Activated T-cell treated with anti-CD3 and anti-CD28 coated beads for 1 hour (primary cell): Measurements from ENCODE around the gene CDK13.
"Not testable (repeated sequence)": the region's sequence is repeated elsewhere in the genome, so short reads cannot be mapped to it uniquely, and the experiment has no call there.

Source experiments
- DNase-seq: peaks from one replicate; pipeline ENCODE4 v3.0.0-alpha.2; 2020; ENCODE audit warnings: low read depth

CDK13 gene

GRCh38 chr7:39949971-39950472 lies at the start of gene CDK13:
CDK13 (plus strand) TSS chr7:39950256; CDS start chr7:39950642, 386 bp downstream.
- DNase-seq, result peak; percentile 78

GRCh38 chr7:39904077-39904486 lies 46.0 kb upstream of the CDK13 start:
- DNase-seq, result no peak

- no peak for DNase-seq
These were observed 41.9 kb upstream of the CDK13 start for GRCh38 chr7:39908141-39908540.

GRCh38 chr7:39908973-39909372 lies 41.1 kb upstream of the CDK13 start:
- DNase-seq, result no peak

GRCh38 chr7:39909526-39909925 lies 40.5 kb upstream of the CDK13 start:
- DNase-seq, result no peak

GRCh38 chr7:39910108-39910869 lies 39.8 kb upstream of the CDK13 start:
- DNase-seq, result no peak

- DNase-seq, result no peak
These were observed 38.9 kb upstream of the CDK13 start for GRCh38 chr7:39911167-39911566.

- DNase-seq, result not testable (repeated sequence)
These were observed 34.2 kb upstream of the CDK13 start for GRCh38 chr7:39915847-39916246.

GRCh38 chr7:39919646-39920045 lies 30.4 kb upstream of the CDK13 start:
- no peak for DNase-seq

- DNase-seq, result no peak
These were observed 28.4 kb upstream of the CDK13 start for GRCh38 chr7:39921506-39922175.

- no peak for DNase-seq
These were observed 27.5 kb upstream of the CDK13 start for GRCh38 chr7:39922580-39922979.

GRCh38 chr7:39923091-39923490 lies 27.0 kb upstream of the CDK13 start:
- DNase-seq, result no peak

- DNase-seq, result no peak
These were observed 25.9 kb upstream of the CDK13 start for GRCh38 chr7:39924122-39924521.

GRCh38 chr7:39926111-39926510 lies 23.9 kb upstream of the CDK13 start:
- DNase-seq, result no peak

- no peak for DNase-seq
These were observed 23.0 kb upstream of the CDK13 start for GRCh38 chr7:39927018-39927417.

- no peak for DNase-seq
These were observed 15.9 kb upstream of the CDK13 start for GRCh38 chr7:39934132-39934531.

GRCh38 chr7:39936761-39937160 lies 13.3 kb upstream of the CDK13 start:
- DNase-seq, result no peak

- no peak for DNase-seq
These were observed 12.5 kb upstream of the CDK13 start for GRCh38 chr7:39937366-39938153.

GRCh38 chr7:39942883-39943282 lies 7.2 kb upstream of the CDK13 start:
- DNase-seq, result no peak

GRCh38 chr7:39946693-39947092 lies 3.4 kb upstream of the CDK13 start:
- no peak for DNase-seq

- DNase-seq, result no peak
These were observed 1.6 kb upstream of the CDK13 start for GRCh38 chr7:39948375-39948955.
